Prostate gland (tissue), 2 donors: Measurements from ENCODE around the gene FHOD3. TPM values are rescaled to one million over a fixed set of nuclear protein-coding genes. Genes with fewer than 3 reads are reported as not detected.

Experiments
- DNase-seq: peaks from one replicate; pipeline ENCODE4 v3.0.0-alpha.2; 2019; ENCODE audit warnings: low spot score
- H3K27ac ChIP-seq, 2 donors: fragments of 200-600 bp; sonication (generic); 2 replicates each; pipeline ENCODE4 v1.5.1; 2017 to 2019
- H3K27me3 ChIP-seq: fragments of 200-600 bp; sonication (generic); replicated peaks from 2 replicates; pipeline ENCODE4 v1.5.1; 2019; ENCODE audit not compliant: insufficient read depth
- H3K36me3 ChIP-seq, 2 donors: fragments of 200-600 bp; sonication (generic); 1 replicate in 1 of 2; 2 replicates in 1 of 2; pipeline versions ENCODE4 v1.5.1 to v1.8.1; 2017 to 2019
- H3K4me1 ChIP-seq: fragments of 200-600 bp; sonication (generic); replicated peaks from 2 replicates; pipeline ENCODE4 v1.5.1; 2019
- H3K4me3 ChIP-seq, 2 donors: fragments of 200-600 bp; sonication (generic); 2 replicates each; pipeline ENCODE4 v1.5.1; 2017 to 2019
- H3K9me3 ChIP-seq: fragments of 200-600 bp; sonication (generic); 2 replicates; pipeline ENCODE4 v1.5.1; 2017
- POLR2A ChIP-seq: fragments of 450-650 bp; IDR thresholded peaks from one replicate; pipeline ENCODE4 v1.6.1; 2016; ENCODE audit warnings: antibody characterized with exemption, mild to moderate bottlenecking
- POLR2AphosphoS5 ChIP-seq: sonication (generic); formaldehyde crosslinking; IDR thresholded peaks from one replicate; pipeline ENCODE4 v1.6.1; 2017; ENCODE audit warnings: antibody characterized with exemption
- WGBS: methylation state at CpG from one replicate; pipeline ENCODE4 v1.1.5; 2018; 5-methylcytosine and 5-hydroxymethylcytosine counted together
- intact Hi-C: fragments of 100-400 bp; cut with DNase I; formaldehyde crosslinking; loops from one replicate; pipeline ENCODE4 v1.14.2; 2022
- total RNA-seq, 2 donors: library from RNA; depleted of rRNA; stranded (reverse); fragments of >200 nt; gene quantifications; one replicate each; pipeline ENCODE4 v1.1.0, GENCODE V29; 2016
- TF ChIP-seq, protein P1 (sequence below), 4 experiments: fragments of 200-600 bp in 2 of 4; fragments of 450-650 bp in 2 of 4; sonication (generic) in 2 of 4; IDR thresholded peaks; 1 replicate in 3 of 4; 2 replicates in 1 of 4; pipeline ENCODE4 v1.5.1; 2016 to 2019; ENCODE audit warnings: antibody characterized with exemption in 4 of 4, mild to moderate bottlenecking in 2 of 4, moderate library complexity in 2 of 4

The FHOD3 gene
- total RNA-seq, 2 donors from 2014 or later: 25.1 to 52.5 TPM

DNA sequence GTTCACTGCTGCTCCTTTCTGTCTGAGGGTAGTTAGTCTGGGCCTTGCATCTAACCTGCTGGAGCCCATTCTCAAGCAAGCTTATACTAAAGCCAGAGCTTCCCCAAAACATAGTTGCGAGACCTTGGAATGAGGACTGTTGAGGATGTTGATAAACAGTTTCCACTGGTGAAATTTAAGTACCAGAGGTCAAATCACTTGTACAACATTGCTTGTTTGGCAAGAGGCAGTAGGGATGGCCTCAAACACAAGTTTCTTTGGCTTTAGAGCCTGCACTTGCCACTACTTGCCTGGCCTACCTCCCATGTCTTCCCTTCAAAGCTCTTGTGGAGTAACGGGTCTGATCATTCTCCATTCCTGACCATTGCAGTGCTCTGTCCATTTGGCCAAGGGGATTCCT lies 262.7 kb downstream of the FHOD3 start:
- no peak for TF ChIP-seq POLR2AphosphoS5
- no peak for TF ChIP-seq POLR2A
- TF ChIP-seq, protein P1, sequence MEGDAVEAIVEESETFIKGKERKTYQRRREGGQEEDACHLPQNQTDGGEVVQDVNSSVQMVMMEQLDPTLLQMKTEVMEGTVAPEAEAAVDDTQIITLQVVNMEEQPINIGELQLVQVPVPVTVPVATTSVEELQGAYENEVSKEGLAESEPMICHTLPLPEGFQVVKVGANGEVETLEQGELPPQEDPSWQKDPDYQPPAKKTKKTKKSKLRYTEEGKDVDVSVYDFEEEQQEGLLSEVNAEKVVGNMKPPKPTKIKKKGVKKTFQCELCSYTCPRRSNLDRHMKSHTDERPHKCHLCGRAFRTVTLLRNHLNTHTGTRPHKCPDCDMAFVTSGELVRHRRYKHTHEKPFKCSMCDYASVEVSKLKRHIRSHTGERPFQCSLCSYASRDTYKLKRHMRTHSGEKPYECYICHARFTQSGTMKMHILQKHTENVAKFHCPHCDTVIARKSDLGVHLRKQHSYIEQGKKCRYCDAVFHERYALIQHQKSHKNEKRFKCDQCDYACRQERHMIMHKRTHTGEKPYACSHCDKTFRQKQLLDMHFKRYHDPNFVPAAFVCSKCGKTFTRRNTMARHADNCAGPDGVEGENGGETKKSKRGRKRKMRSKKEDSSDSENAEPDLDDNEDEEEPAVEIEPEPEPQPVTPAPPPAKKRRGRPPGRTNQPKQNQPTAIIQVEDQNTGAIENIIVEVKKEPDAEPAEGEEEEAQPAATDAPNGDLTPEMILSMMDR (IDR thresholded peaks at IDR 0.05): no peak
- 84% methylated on average over 2 of the region's 2 CpGs for WGBS
- DNase-seq: no peak
- Histone ChIP-seq H3K27me3 (no peaks in the 10 kb centered on the region), H3K36me3 (no peaks in the 10 kb centered on the region), H3K4me1 (no peaks in the 10 kb centered on the region), H3K9me3 (no peaks in the 10 kb centered on the region), H3K4me3 (no peak overlapping the region), H3K27ac (no peak overlapping the region)
- intact Hi-C loops: loop anchor here (10.0 kb wide), 1 partner anchor 185 kb away; no protein-coding TSS in a partner anchor

DNA sequence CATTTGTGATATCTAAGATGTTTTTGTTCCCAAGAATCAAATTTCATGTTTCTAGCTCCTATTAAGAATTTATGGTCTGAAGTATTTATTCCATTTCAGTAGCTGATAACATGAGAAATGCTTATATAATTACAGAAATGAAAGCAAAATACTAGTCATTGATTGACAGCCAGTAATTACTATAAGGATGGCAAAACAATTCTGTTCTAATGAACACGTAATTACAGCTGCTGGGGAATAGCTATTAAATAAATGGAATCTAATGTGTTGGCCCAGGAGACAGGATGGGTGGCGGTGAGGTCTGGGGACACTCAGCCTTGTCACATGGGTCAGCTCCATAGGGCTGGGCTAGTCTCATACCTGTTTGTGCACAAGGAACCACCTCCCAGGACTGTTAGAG lies 263.5 kb downstream of the FHOD3 start:
- TF ChIP-seq POLR2A: no peak
- no peak for TF ChIP-seq POLR2AphosphoS5
- TF ChIP-seq, protein P1 (IDR thresholded peaks at IDR 0.05): no peak
- H3K4me3 ChIP-seq: no peak overlapping the region
- intact Hi-C loops: loop anchor here (10.0 kb wide), 1 partner anchor 186 kb away; no protein-coding TSS in a partner anchor
- no peaks in the 10 kb centered on the region for H3K4me1 ChIP-seq
- DNase-seq: no peak
- 99% methylated on average over 2 of the region's 2 CpGs for WGBS
- no peaks in the 10 kb centered on the region for H3K9me3 ChIP-seq
- no peaks in the 10 kb centered on the region for H3K36me3 ChIP-seq
- H3K27me3 ChIP-seq: no peaks in the 10 kb centered on the region
- H3K27ac ChIP-seq: no peak overlapping the region

DNA sequence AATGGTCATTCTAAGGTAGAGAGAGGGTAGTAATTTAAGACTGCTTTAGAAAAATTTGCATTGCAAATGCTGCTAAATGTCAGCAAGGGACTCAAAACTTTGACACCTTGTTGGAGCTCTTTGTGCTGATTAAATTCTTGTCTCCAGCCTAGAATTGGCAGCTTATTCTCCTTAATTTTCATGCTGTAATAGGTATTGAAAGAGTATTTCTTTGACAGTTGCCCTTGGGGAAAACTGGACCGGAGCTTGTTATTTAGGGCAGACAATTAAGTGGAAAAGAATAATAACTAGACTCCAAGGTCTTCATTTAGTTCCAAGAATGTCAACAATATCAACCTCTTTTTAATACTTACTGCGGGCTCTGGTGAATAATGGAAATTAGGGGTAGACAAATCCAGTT lies 267.3 kb downstream of the FHOD3 start:
- Histone ChIP-seq H3K9me3 (no peaks in the 10 kb centered on the region), H3K4me3 (no peak overlapping the region), H3K27ac (no peak overlapping the region), H3K4me1 (no peaks in the 10 kb centered on the region), H3K27me3 (no peaks in the 10 kb centered on the region), H3K36me3 (no peaks in the 10 kb centered on the region)
- 39% methylated on average over 2 of the region's 2 CpGs for whole genome bisulfite sequencing
- intact Hi-C loops: loop anchor here (10.0 kb wide), 1 partner anchor 190 kb away; no protein-coding TSS in a partner anchor
- no peak for DNase-seq
- TF ChIP-seq POLR2AphosphoS5 (no peak), POLR2A (no peak)
- TF ChIP-seq, protein P1 (IDR thresholded peaks at IDR 0.05): no peak

DNA sequence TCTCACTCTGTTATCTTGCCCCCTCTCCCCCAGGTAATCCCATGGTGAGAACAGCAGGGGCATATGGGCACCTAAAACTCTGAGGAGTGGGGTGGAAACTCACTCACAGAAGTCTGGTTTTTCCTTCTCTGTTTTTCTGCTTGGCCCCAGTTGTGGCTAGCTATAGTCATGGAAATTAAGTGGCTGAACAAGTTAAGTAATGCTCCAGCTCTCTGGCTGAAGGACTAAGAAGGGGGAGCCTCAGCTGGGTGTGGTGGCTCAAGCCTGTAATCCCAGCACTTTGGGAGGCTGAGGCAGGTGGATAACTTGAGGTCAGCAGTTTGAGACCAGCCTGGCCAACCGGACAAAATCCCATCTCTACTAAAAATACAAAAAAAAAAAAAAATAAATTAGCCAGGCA lies 270.3 kb downstream of the FHOD3 start:
- Histone ChIP-seq H3K36me3 (no peaks in the 10 kb centered on the region), H3K27ac (no peak overlapping the region)
- DNase-seq: no peak

DNA sequence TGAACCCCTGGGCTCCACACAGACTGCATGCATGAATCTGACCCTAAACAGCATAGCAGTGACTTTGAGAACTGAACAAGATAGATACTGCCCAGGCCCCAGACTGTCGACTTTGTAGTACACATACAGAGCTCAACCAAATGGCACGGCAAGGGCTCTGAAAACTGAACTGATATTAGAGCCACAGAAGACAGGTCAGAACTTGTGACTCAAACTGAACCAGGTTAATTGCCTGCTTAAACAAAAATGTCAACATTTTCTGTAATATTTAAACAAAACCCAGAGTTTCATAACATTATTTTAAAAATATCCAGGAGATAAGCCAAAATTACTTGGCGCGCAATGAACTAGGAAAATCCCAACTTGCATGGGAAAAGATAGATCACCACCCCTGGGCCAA lies 271.0 kb downstream of the FHOD3 start:
- Histone ChIP-seq H3K4me1 (no peaks in the 10 kb centered on the region), H3K27ac (no peak overlapping the region), H3K27me3 (no peaks in the 10 kb centered on the region), H3K9me3 (no peaks in the 10 kb centered on the region), H3K4me3 (no peak overlapping the region), H3K36me3 (no peaks in the 10 kb centered on the region)
- intact Hi-C loops: loop anchor here (10.0 kb wide), 1 partner anchor 194 kb away; no protein-coding TSS in a partner anchor
- 55% methylated on average over 4 of the region's 4 CpGs for WGBS
- TF ChIP-seq, protein P1 (IDR thresholded peaks at IDR 0.05): no peak
- TF ChIP-seq POLR2AphosphoS5 (no peak), POLR2A (no peak)
- no peak for DNase-seq

More for the DNA sequence above, 270.3 kb downstream of the FHOD3 start:
- H3K9me3 ChIP-seq: no peaks in the 10 kb centered on the region
- H3K4me1 ChIP-seq: no peaks in the 10 kb centered on the region
- intact Hi-C loops: loop anchor here (10.0 kb wide), 1 partner anchor 193 kb away; no protein-coding TSS in a partner anchor
- H3K27me3 ChIP-seq: no peaks in the 10 kb centered on the region
- TF ChIP-seq, protein P1 (IDR thresholded peaks at IDR 0.05): no peak
- TF ChIP-seq POLR2A (no peak), POLR2AphosphoS5 (no peak)
- 96% methylated on average over 1 of the region's 1 CpG for WGBS
- no peak overlapping the region for H3K4me3 ChIP-seq
